GM03348 (cell line): ENCODE measurements around the gene UGT2B10.

ENCODE experiments used
- DNase-seq: peaks from one replicate; pipeline ENCODE4 v3.0.0; 2012; ENCODE audit warnings: low spot score

Gene UGT2B10

GRCh38 chr4:68871809-68872642, 56.2 kb downstream of the UGT2B10 start:
- DNase-seq, result no peak

GRCh38 chr4:68872643-68873502, 57.1 kb downstream of the UGT2B10 start:
- DNase-seq, result no peak

GRCh38 chr4:68874507-68874906, 58.7 kb downstream of the UGT2B10 start:
- no peak for DNase-seq

GRCh38 chr4:68877555-68877954, 61.8 kb downstream of the UGT2B10 start:
- DNase-seq, result no peak

- DNase-seq, result no peak
Measured at GRCh38 chr4:68878048-68878447, 62.3 kb downstream of the UGT2B10 start.
